ENCODE measurements around the gene TCTA. TPM values are rescaled to one million over a fixed set of nuclear protein-coding genes. Genes with fewer than 3 reads are reported as not detected.
"Not testable (repeated sequence)": the region's sequence is repeated elsewhere in the genome, so short reads cannot be mapped to it uniquely, and the experiment has no call there.

The TCTA gene
- total and polyA plus RNA-seq, 2 donors (not counting 1 experiment from before 2014, with no cell fraction given) = 46.4 to 55.9 TPM

GRCh38 chr3:49401766-49402165 is 10.5 kb upstream of the TCTA start:
- no peaks in the 10 kb centered on the region for H3K27me3 Mint-ChIP-seq
- peaks cover 99% of the 10 kb centered on the region for H4K20me1 ChIP-seq (ENCODE audit: control insufficient read depth, insufficient read depth, low read length, poor library complexity, severe bottlenecking)
- no peaks in the 10 kb centered on the region for H3K9me3 ChIP-seq (ENCODE audit: control extremely low read depth in 1 of 3, control insufficient read depth in 2 of 3, insufficient read depth in 1 of 3, low read length in 2 of 3)
- no peaks in the 10 kb centered on the region for H3K9me3 Mint-ChIP-seq (ENCODE audit: insufficient read depth)
- no peak for DNase-seq
- no peak overlapping the region for H2AFZ ChIP-seq (ENCODE audit: insufficient read depth, low read depth, low read length, poor library complexity, severe bottlenecking)
- H3K4me3 Mint-ChIP-seq = no peak overlapping the region
- POLR2A ChIA-PET = interaction anchor here (0.6 kb wide), 2 partner anchors 66 to 712 kb away, joined by 3 to 6 read pairs; no protein-coding TSS in a partner anchor
- H3K27ac Mint-ChIP-seq = peak overlapping the region; percentile 84
- H3K36me3 ChIP-seq (replicated peaks in 1 of 2; ENCODE audit: control extremely low read depth in 1 of 2, control insufficient read depth in 1 of 2, extremely low read depth in 1 of 2, insufficient read depth in 2 of 2, low read length in 1 of 2) = peaks cover 4 to 26% of the 10 kb centered on the region in 2 experiments
- no peaks in the 10 kb centered on the region for H3K27me3 ChIP-seq (replicated peaks in 1 of 4; ENCODE audit: control extremely low read depth in 1 of 4, control insufficient read depth in 3 of 4, insufficient read depth in 4 of 4, low read length in 3 of 4)
- H3K9ac ChIP-seq (ENCODE audit: low read length) = no peak overlapping the region
- H3K27ac ChIP-seq (ENCODE audit: low read length in 2 of 2) = peak overlapping the region in 1 of 2 donors; percentile 32
- peaks cover 42 to 55% of the 10 kb centered on the region in 2 donors for H3K4me1 ChIP-seq (ENCODE audit: control insufficient read depth in 2 of 2, insufficient read depth in 2 of 2, low read length in 2 of 2)
- no peak overlapping the region for H3K4me3 ChIP-seq (ENCODE audit: control extremely low read depth in 1 of 5, extremely low read depth in 1 of 5, insufficient read depth in 1 of 5, low read depth in 2 of 5, low read length in 4 of 5)
- H3K4me1 Mint-ChIP-seq = peaks cover 57% of the 10 kb centered on the region
- ATAC-seq (ENCODE audit: low read depth) = no peak
- H3K4me2 ChIP-seq (replicated peaks; ENCODE audit: low read depth, low read length, poor library complexity, severe bottlenecking) = no peak overlapping the region
- peaks cover 99% of the 10 kb centered on the region for H3K79me2 ChIP-seq (ENCODE audit: control insufficient read depth, insufficient read depth, low read length)
- WGBS (ENCODE audit: insufficient coverage) = 88% methylated on average over 1 of the region's 2 CpGs
- CTCF ChIA-PET = interaction anchor here (0.6 kb wide), 1 partner anchor 16 kb away, joined by 3 read pairs; no protein-coding TSS in a partner anchor
- no peak for TF ChIP-seq CTCF (IDR thresholded peaks at IDR 0.05)
- no peak for TF ChIP-seq EZH2 (IDR thresholded peaks at IDR 0.05; ENCODE audit: borderline replicate concordance, insufficient read depth, low read depth, low read length, poor library complexity, severe bottlenecking)
- intact Hi-C loops (cut with micrococcal nuclease) = no loop called here

GRCh38 chr3:49403891-49404290 is 8.3 kb upstream of the TCTA start:
- Histone ChIP-seq H3K27ac (ENCODE audit: low read length in 2 of 2) (peak overlapping the region in 1 of 2 donors; percentile 49), H3K79me2 (ENCODE audit: control insufficient read depth, insufficient read depth, low read length) (peaks cover 99% of the 10 kb centered on the region), H3K36me3 (replicated peaks in 1 of 2; ENCODE audit: control extremely low read depth in 1 of 2, control insufficient read depth in 1 of 2, extremely low read depth in 1 of 2, insufficient read depth in 2 of 2, low read length in 1 of 2) (peaks cover 4 to 18% of the 10 kb centered on the region in 2 experiments), H3K9me3 (ENCODE audit: control extremely low read depth in 1 of 3, control insufficient read depth in 2 of 3, insufficient read depth in 1 of 3, low read length in 2 of 3) (no peaks in the 10 kb centered on the region), H3K9ac (ENCODE audit: low read length) (no peak overlapping the region), H4K20me1 (ENCODE audit: control insufficient read depth, insufficient read depth, low read length, poor library complexity, severe bottlenecking) (peaks cover 98% of the 10 kb centered on the region), H3K4me1 (ENCODE audit: control insufficient read depth in 2 of 2, insufficient read depth in 2 of 2, low read length in 2 of 2) (peaks cover 49 to 58% of the 10 kb centered on the region in 2 donors), H3K4me2 (replicated peaks; ENCODE audit: low read depth, low read length, poor library complexity, severe bottlenecking) (no peak overlapping the region), H3K27me3 (replicated peaks in 1 of 4; ENCODE audit: control extremely low read depth in 1 of 4, control insufficient read depth in 3 of 4, insufficient read depth in 4 of 4, low read length in 3 of 4) (no peaks in the 10 kb centered on the region), H2AFZ (ENCODE audit: insufficient read depth, low read depth, low read length, poor library complexity, severe bottlenecking) (no peak overlapping the region), H3K4me3 (ENCODE audit: control extremely low read depth in 1 of 5, extremely low read depth in 1 of 5, insufficient read depth in 1 of 5, low read depth in 2 of 5, low read length in 4 of 5) (no peak overlapping the region)
- DNase-seq = no peak
- Mint-ChIP-seq H3K27ac (no peak overlapping the region), H3K4me3 (no peak overlapping the region), H3K9me3 (ENCODE audit: insufficient read depth) (no peaks in the 10 kb centered on the region), H3K27me3 (no peaks in the 10 kb centered on the region), H3K4me1 (peaks cover 60% of the 10 kb centered on the region)
- POLR2A ChIA-PET = interaction anchor here (0.6 to 0.8 kb wide), 2 partner anchors 13 to 34 kb away, joined by 4 to 5 read pairs; no protein-coding TSS in a partner anchor
- intact Hi-C loops (cut with micrococcal nuclease) = no loop called here
- CTCF ChIA-PET = interaction anchor here (1.1 to 1.5 kb wide), 2 partner anchors 29 to 64 kb away, joined by 4 read pairs; partner anchors contain the start of gene USP4
- no peak for TF ChIP-seq CTCF (IDR thresholded peaks at IDR 0.05)
- no peak for ATAC-seq (ENCODE audit: low read depth)
- WGBS (ENCODE audit: insufficient coverage) = no CpG with 5 or more reads among the region's 5 CpGs

- H3K27me3 ChIP-seq (replicated peaks in 1 of 4; ENCODE audit: control extremely low read depth in 1 of 4, control insufficient read depth in 3 of 4, insufficient read depth in 4 of 4, low read length in 3 of 4); H3K9ac ChIP-seq (ENCODE audit: low read length); H3K27me3 Mint-ChIP-seq; H3K9me3 Mint-ChIP-seq (ENCODE audit: insufficient read depth); DNase-seq; H3K9me3 ChIP-seq (ENCODE audit: control extremely low read depth in 1 of 3, control insufficient read depth in 2 of 3, insufficient read depth in 1 of 3, low read length in 2 of 3); intact Hi-C loops (cut with micrococcal nuclease); H3K4me3 ChIP-seq (ENCODE audit: control extremely low read depth in 1 of 5, extremely low read depth in 1 of 5, insufficient read depth in 1 of 5, low read depth in 2 of 5, low read length in 4 of 5); H2AFZ ChIP-seq (ENCODE audit: insufficient read depth, low read depth, low read length, poor library complexity, severe bottlenecking); POLR2A ChIA-PET; ATAC-seq (ENCODE audit: low read depth); H3K4me2 ChIP-seq (replicated peaks; ENCODE audit: low read depth, low read length, poor library complexity, severe bottlenecking): not testable (repeated sequence)
- Histone ChIP-seq H3K27ac (ENCODE audit: low read length in 2 of 2) (peak overlapping the region in 1 of 2 donors; percentile 76), H4K20me1 (ENCODE audit: control insufficient read depth, insufficient read depth, low read length, poor library complexity, severe bottlenecking) (peaks cover 98% of the 10 kb centered on the region), H3K4me1 (ENCODE audit: control insufficient read depth in 2 of 2, insufficient read depth in 2 of 2, low read length in 2 of 2) (peaks cover 55 to 62% of the 10 kb centered on the region in 2 donors), H3K36me3 (replicated peaks in 1 of 2; ENCODE audit: control extremely low read depth in 1 of 2, control insufficient read depth in 1 of 2, extremely low read depth in 1 of 2, insufficient read depth in 2 of 2, low read length in 1 of 2) (peaks cover 4 to 18% of the 10 kb centered on the region in 2 experiments), H3K79me2 (ENCODE audit: control insufficient read depth, insufficient read depth, low read length) (peaks cover 99% of the 10 kb centered on the region)
- WGBS (ENCODE audit: insufficient coverage) = 87% methylated on average over 3 of the region's 9 CpGs
- CTCF ChIA-PET = interaction anchor here (1.1 kb wide), 1 partner anchor 43 kb away, joined by 5 read pairs; no protein-coding TSS in a partner anchor
- Mint-ChIP-seq H3K4me3 (peak overlapping the region; percentile 37), H3K27ac (peak overlapping the region; percentile 34), H3K4me1 (peaks cover 60% of the 10 kb centered on the region)
Measured at GRCh38 chr3:49405570-49405969, 6.7 kb upstream of the TCTA start.

All from B cell (primary cell).